Neural cell (in vitro differentiated cells): Measurements from ENCODE around the gene FRMD1. TPM values are rescaled to one million over a fixed set of nuclear protein-coding genes. Genes with fewer than 3 reads are reported as not detected.

ENCODE experiments used
- H2AFZ ChIP-seq: fragments of 200-600, 300-800 bp; sonication (generic), shearing (Covaris generic); 2 replicates; pipeline ENCODE4 v1.6.0; 2014; ENCODE audit warnings: low read depth, mild to moderate bottlenecking, antibody characterized with exemption, low read length, moderate library complexity
- H3F3A ChIP-seq: fragments of 200-600 bp; shearing (Covaris generic); 2 replicates; pipeline ENCODE4 v1.6.1; 2016; ENCODE audit warnings: mild to moderate bottlenecking, moderate library complexity, mixed read lengths, antibody characterized with exemption, low read length; ENCODE audit not compliant: insufficient read depth, poor library complexity, severe bottlenecking
- H3K27ac ChIP-seq: fragments of 200-600, 300-800 bp; sonication (generic), shearing (Covaris generic); 2 replicates; pipeline ENCODE4 v1.5.1; 2014; ENCODE audit warnings: mild to moderate bottlenecking, low read length, moderate library complexity
- H3K27me3 ChIP-seq: fragments of 300-800, 200-600 bp; sonication (generic), shearing (Covaris generic); 2 replicates; pipeline ENCODE4 v1.6.0; 2014; ENCODE audit warnings: mild to moderate bottlenecking, low read depth, low read length, moderate library complexity; ENCODE audit not compliant: insufficient read depth
- H3K36me3 ChIP-seq: fragments of 300-800, 200-600 bp; sonication (generic), shearing (Covaris generic); 2 replicates; pipeline ENCODE4 v1.5.1; 2014; ENCODE audit warnings: mild to moderate bottlenecking, antibody characterized with exemption, low read length, moderate library complexity; ENCODE audit not compliant: insufficient read depth
- H3K4me2 ChIP-seq: fragments of 300-800, 200-600 bp; sonication (generic), shearing (Covaris generic); 2 replicates; pipeline ENCODE4 v1.6.0; 2014; ENCODE audit warnings: mild to moderate bottlenecking, low read length
- H3K4me3 ChIP-seq: fragments of 300-800, 200-600 bp; sonication (generic), shearing (Covaris generic); 2 replicates; pipeline ENCODE4 v1.5.1; 2014; ENCODE audit warnings: mild to moderate bottlenecking, low read length, moderate library complexity
- H3K79me2 ChIP-seq: fragments of 200-600 bp; shearing (Covaris generic); replicated peaks from 2 replicates; pipeline ENCODE4 v1.6.0; 2014; ENCODE audit warnings: mild to moderate bottlenecking, low read length, moderate library complexity; ENCODE audit not compliant: insufficient read depth
- H3K9ac ChIP-seq: fragments of 300-800, 200-600 bp; sonication (generic), shearing (Covaris generic); 2 replicates; pipeline ENCODE4 v1.6.1; 2016; ENCODE audit warnings: mild to moderate bottlenecking, low read length, mixed read lengths
- H3K9me2 ChIP-seq: fragments of 200-600 bp; shearing (Covaris generic); 2 replicates; pipeline ENCODE4 v1.6.1; 2016; ENCODE audit warnings: mild to moderate bottlenecking, low read length, mixed read lengths; ENCODE audit not compliant: insufficient read depth
- H3K9me3 ChIP-seq: fragments of 200-600, 300-800 bp; sonication (generic), shearing (Covaris generic); 2 replicates; pipeline ENCODE4 v1.6.1; 2016; ENCODE audit warnings: mild to moderate bottlenecking, mixed run types, low read length, moderate library complexity, mixed read lengths
- H4K20me1 ChIP-seq: fragments of 200-600 bp; shearing (Covaris generic); 2 replicates; pipeline ENCODE4 v1.6.1; 2016; ENCODE audit warnings: mild to moderate bottlenecking, mixed run types; ENCODE audit not compliant: insufficient read depth
- EP300 ChIP-seq: fragments of 450-650 bp; conservative IDR thresholded peaks from 2 replicates; pipeline ENCODE4 v1.6.1; 2014; ENCODE audit warnings: antibody characterized with exemption, mild to moderate bottlenecking, moderate library complexity; ENCODE audit not compliant: poor library complexity, severe bottlenecking
- EZH2 ChIP-seq: fragments of 200-600, 300-800 bp; shearing (Covaris generic), sonication (generic); IDR thresholded peaks from 2 replicates; pipeline ENCODE4 v1.6.1; 2014; ENCODE audit warnings: antibody characterized with exemption, low read length, borderline replicate concordance, mild to moderate bottlenecking; ENCODE audit not compliant: insufficient read depth, poor library complexity, severe bottlenecking
- MXI1 ChIP-seq: fragments of 450-650 bp; conservative IDR thresholded peaks from 2 replicates; pipeline ENCODE4 v1.6.1; 2014; ENCODE audit warnings: antibody characterized with exemption, mild to moderate bottlenecking; ENCODE audit not compliant: poor library complexity, severe bottlenecking
- POLR2AphosphoS5 ChIP-seq: IDR thresholded peaks from 2 replicates; pipeline ENCODE4 v1.6.1; 2012
- RAD21 ChIP-seq: fragments of 450-650 bp; conservative IDR thresholded peaks from 2 replicates; pipeline ENCODE4 v1.6.1; 2014; ENCODE audit warnings: antibody characterized with exemption, mild to moderate bottlenecking, moderate library complexity
- SMC3 ChIP-seq: fragments of 450-650 bp; conservative IDR thresholded peaks from 2 replicates; pipeline ENCODE4 v1.6.1; 2014; ENCODE audit warnings: antibody characterized with exemption, mild to moderate bottlenecking, moderate library complexity; ENCODE audit not compliant: poor library complexity
- TAF1 ChIP-seq: IDR thresholded peaks from 2 replicates; pipeline ENCODE4 v1.6.1; 2012; ENCODE audit warnings: low read depth
- polyA plus RNA-seq: library from polyadenylated mRNA; depleted of rRNA; stranded (reverse); fragments of >200 nt; gene quantifications from 2 replicates; pipeline ENCODE4 v1.2.3, GENCODE V29; 2014
- TF ChIP-seq, protein P1 (sequence below): fragments of 450-650 bp; IDR thresholded peaks from 2 replicates; pipeline ENCODE4 v1.5.1; 2014; ENCODE audit warnings: antibody characterized with exemption, mild to moderate bottlenecking, moderate library complexity; ENCODE audit not compliant: poor library complexity, severe bottlenecking
- TF ChIP-seq, protein P2 (sequence below): IDR thresholded peaks from 2 replicates; pipeline ENCODE4 v1.6.1; 2012; ENCODE audit warnings: borderline replicate concordance

Gene FRMD1
- polyA plus RNA-seq, 1 donor from 2014 or later: not detected

DNA sequence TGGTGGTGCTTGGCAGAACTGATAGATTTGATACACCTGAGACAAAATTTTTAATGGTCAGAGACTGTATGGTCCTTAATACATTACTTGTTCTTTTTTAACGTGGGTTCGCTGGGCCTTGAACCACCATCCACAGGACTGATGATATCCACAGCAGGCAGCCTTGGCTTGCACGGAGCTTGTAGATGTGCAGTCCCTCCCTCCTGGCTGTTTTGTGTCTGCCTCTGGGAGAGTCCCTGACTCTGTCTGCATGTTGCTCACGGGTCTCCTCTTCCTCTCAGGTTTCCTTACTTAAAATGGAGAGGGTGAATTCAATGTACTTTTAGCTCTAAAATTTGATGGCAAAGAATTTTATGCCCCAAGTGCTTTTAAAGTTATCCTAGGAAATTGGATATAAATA is 64.0 kb downstream of the FRMD1 start:
- Histone ChIP-seq H3K27me3 (no peaks in the 10 kb centered on the region), H3K4me3 (no peak overlapping the region), H3K36me3 (no peaks in the 10 kb centered on the region), H3K9ac (no peak overlapping the region), H3K9me3 (peaks cover 12% of the 10 kb centered on the region), H4K20me1 (no peaks in the 10 kb centered on the region), H3K27ac (no peak overlapping the region), H3K9me2 (no peaks in the 10 kb centered on the region), H2AFZ (no peak overlapping the region), H3F3A (no peaks in the 10 kb centered on the region), H3K79me2 (no peaks in the 10 kb centered on the region), H3K4me2 (no peak overlapping the region)
- TF ChIP-seq TAF1: no peak
- no peak for TF ChIP-seq MXI1
- TF ChIP-seq, protein P1, sequence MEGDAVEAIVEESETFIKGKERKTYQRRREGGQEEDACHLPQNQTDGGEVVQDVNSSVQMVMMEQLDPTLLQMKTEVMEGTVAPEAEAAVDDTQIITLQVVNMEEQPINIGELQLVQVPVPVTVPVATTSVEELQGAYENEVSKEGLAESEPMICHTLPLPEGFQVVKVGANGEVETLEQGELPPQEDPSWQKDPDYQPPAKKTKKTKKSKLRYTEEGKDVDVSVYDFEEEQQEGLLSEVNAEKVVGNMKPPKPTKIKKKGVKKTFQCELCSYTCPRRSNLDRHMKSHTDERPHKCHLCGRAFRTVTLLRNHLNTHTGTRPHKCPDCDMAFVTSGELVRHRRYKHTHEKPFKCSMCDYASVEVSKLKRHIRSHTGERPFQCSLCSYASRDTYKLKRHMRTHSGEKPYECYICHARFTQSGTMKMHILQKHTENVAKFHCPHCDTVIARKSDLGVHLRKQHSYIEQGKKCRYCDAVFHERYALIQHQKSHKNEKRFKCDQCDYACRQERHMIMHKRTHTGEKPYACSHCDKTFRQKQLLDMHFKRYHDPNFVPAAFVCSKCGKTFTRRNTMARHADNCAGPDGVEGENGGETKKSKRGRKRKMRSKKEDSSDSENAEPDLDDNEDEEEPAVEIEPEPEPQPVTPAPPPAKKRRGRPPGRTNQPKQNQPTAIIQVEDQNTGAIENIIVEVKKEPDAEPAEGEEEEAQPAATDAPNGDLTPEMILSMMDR: no peak
- no peak for TF ChIP-seq POLR2AphosphoS5
- no peak for TF ChIP-seq EZH2
- TF ChIP-seq SMC3: no peak
- TF ChIP-seq RAD21: no peak
- TF ChIP-seq, protein P2, sequence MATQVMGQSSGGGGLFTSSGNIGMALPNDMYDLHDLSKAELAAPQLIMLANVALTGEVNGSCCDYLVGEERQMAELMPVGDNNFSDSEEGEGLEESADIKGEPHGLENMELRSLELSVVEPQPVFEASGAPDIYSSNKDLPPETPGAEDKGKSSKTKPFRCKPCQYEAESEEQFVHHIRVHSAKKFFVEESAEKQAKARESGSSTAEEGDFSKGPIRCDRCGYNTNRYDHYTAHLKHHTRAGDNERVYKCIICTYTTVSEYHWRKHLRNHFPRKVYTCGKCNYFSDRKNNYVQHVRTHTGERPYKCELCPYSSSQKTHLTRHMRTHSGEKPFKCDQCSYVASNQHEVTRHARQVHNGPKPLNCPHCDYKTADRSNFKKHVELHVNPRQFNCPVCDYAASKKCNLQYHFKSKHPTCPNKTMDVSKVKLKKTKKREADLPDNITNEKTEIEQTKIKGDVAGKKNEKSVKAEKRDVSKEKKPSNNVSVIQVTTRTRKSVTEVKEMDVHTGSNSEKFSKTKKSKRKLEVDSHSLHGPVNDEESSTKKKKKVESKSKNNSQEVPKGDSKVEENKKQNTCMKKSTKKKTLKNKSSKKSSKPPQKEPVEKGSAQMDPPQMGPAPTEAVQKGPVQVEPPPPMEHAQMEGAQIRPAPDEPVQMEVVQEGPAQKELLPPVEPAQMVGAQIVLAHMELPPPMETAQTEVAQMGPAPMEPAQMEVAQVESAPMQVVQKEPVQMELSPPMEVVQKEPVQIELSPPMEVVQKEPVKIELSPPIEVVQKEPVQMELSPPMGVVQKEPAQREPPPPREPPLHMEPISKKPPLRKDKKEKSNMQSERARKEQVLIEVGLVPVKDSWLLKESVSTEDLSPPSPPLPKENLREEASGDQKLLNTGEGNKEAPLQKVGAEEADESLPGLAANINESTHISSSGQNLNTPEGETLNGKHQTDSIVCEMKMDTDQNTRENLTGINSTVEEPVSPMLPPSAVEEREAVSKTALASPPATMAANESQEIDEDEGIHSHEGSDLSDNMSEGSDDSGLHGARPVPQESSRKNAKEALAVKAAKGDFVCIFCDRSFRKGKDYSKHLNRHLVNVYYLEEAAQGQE: no peak
- no peak for TF ChIP-seq EP300

DNA sequence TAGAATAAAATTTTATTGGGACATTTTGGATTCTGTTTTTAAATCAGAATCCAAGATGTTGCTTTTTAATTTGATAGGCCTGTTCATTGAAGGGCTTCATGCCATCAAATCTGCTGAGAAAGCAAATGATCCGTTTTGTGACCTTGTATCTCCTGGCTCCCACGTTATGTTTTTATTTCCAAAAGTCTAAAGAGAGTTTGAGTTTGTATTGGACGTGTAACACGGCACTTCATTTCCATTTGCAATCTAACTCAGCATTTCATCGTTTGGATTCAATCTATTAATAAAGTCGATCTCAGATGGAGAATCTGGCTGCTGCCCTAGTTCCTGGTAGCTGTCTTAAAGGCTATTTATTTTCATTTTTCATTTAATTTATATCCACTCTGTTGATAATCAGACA is 64.6 kb downstream of the FRMD1 start:
- Histone ChIP-seq H3K9ac (no peak overlapping the region), H3K4me2 (no peak overlapping the region), H2AFZ (no peak overlapping the region), H3F3A (no peaks in the 10 kb centered on the region), H3K4me3 (no peak overlapping the region), H3K9me2 (no peaks in the 10 kb centered on the region), H3K79me2 (no peaks in the 10 kb centered on the region), H3K27me3 (no peaks in the 10 kb centered on the region), H3K27ac (no peak overlapping the region), H3K9me3 (peaks cover 12% of the 10 kb centered on the region), H4K20me1 (no peaks in the 10 kb centered on the region), H3K36me3 (no peaks in the 10 kb centered on the region)
- TF ChIP-seq MXI1 (no peak), TAF1 (no peak), RAD21 (no peak)
- TF ChIP-seq, protein P2: no peak
